Measurements from ENCODE around the gene STBD1.

DNA sequence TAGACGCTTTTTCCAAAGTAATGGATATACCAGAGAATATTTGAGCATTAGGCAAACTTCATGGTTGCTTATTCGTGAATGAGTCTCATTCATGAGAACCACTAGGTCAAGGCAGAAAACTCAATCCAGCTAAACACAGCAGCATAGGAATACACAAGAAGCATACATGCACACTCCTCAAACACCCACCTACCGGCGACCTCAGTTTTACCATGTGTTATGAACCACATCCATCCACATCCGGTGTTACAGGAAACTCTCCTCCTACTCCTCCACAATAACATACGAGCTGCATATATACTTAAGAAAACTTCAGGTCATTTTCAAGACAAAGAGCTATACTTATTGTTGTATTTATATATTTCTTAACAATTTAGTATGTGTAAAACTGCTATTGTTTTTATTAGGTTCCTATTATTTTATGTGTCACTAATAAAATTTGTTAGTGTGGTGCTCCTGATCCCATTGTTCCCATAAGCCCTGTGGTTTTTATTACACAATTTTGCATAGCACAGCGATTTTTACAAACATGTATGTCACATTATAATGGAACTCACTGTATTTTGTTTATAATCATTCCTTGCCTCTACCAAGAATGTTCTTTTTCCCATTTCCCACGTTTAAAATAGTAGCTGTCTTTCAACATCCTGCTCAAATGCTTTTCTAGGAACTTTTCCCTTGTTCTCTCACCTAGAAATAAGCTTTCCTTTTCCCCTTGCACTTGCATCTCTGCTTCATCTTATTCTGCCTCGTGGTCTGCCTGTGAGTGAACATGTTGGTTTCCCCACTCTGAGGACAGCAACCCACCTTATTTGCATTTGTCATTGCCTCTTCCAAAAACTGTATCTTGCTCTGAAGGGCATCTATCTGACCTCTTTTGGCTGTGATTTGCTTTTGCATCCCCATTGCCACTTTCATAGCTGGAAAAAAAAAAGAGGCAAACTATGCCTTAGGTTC is 48.3 kb downstream of the STBD1 start:
- TF ChIP-seq, protein P1, sequence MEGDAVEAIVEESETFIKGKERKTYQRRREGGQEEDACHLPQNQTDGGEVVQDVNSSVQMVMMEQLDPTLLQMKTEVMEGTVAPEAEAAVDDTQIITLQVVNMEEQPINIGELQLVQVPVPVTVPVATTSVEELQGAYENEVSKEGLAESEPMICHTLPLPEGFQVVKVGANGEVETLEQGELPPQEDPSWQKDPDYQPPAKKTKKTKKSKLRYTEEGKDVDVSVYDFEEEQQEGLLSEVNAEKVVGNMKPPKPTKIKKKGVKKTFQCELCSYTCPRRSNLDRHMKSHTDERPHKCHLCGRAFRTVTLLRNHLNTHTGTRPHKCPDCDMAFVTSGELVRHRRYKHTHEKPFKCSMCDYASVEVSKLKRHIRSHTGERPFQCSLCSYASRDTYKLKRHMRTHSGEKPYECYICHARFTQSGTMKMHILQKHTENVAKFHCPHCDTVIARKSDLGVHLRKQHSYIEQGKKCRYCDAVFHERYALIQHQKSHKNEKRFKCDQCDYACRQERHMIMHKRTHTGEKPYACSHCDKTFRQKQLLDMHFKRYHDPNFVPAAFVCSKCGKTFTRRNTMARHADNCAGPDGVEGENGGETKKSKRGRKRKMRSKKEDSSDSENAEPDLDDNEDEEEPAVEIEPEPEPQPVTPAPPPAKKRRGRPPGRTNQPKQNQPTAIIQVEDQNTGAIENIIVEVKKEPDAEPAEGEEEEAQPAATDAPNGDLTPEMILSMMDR (conservative IDR thresholded peaks at IDR 0.05; ENCODE audit: low read length): no peak
- TF ChIP-seq EZH2phosphoT487 (IDR thresholded peaks at IDR 0.05; ENCODE audit: borderline replicate concordance): no peak
